ENCODE results near the gene LARGE1. TPM values are rescaled to one million over a fixed set of nuclear protein-coding genes. Genes with fewer than 3 reads are reported as not detected.

The LARGE1 gene
- total and polyA plus RNA-seq, 8 donors: 4.1 to 29.3 (median 13.7) TPM

DNA sequence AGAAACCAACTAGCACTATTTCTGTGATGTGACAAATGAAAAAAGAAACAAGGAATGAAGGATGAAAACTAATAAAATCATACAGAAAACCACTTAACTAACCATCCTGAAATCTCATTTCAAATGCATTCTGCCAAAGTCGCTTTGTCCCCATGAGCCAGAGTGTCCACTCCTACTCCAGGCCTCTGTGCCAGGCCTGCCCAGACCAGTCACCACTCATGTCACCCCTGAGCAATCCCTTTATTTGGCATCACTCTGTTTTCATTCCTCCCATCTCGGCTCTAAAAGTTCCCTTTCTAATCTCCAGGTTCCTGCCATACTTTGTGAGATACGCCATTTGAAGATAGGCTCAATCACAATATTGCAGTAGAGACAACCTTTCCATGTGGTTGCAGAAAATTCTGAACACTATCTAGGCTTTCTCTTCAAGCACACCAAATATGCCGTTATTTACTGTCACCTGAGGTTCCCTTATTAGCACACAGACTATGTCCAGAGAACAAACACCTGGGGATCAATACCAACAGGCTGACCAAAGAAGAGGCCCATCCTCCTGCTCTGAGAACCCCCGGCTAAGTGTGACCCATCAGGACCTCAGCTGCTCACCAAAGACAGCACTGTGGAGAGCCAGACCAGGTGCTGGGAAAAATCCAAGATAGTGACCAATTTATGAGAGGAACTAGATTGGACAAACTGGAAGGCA, 202.4 kb downstream of the LARGE1 start:
- no peak for FAIRE-seq
- no peaks in the 10 kb centered on the region for H3K27me3 ChIP-seq
- H3K27ac ChIP-seq: no peak overlapping the region
- DNase-seq: no peak
- no peak overlapping the region for H3K4me3 ChIP-seq
- TF ChIP-seq, protein P1, sequence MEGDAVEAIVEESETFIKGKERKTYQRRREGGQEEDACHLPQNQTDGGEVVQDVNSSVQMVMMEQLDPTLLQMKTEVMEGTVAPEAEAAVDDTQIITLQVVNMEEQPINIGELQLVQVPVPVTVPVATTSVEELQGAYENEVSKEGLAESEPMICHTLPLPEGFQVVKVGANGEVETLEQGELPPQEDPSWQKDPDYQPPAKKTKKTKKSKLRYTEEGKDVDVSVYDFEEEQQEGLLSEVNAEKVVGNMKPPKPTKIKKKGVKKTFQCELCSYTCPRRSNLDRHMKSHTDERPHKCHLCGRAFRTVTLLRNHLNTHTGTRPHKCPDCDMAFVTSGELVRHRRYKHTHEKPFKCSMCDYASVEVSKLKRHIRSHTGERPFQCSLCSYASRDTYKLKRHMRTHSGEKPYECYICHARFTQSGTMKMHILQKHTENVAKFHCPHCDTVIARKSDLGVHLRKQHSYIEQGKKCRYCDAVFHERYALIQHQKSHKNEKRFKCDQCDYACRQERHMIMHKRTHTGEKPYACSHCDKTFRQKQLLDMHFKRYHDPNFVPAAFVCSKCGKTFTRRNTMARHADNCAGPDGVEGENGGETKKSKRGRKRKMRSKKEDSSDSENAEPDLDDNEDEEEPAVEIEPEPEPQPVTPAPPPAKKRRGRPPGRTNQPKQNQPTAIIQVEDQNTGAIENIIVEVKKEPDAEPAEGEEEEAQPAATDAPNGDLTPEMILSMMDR (IDR thresholded peaks at IDR 0.05): no peak
- 78 to 79% methylated on average over 5 of the region's 5 CpGs for WGBS, 2 donors
- ATAC-seq: no peak
- intact Hi-C loops (cut with DNase I): no loop called here
- no peaks in the 10 kb centered on the region for H3K36me3 ChIP-seq
- H3K4me1 ChIP-seq: peaks cover 0 to 4% (median 4%) of the 10 kb centered on the region in 3 donors
- no peaks in the 10 kb centered on the region for H3K9me3 ChIP-seq

- Histone ChIP-seq H3K27ac (no peak overlapping the region), H3K4me1 (peaks cover 0 to 2% (median 0%) of the 10 kb centered on the region in 3 donors), H3K9me3 (no peaks in the 10 kb centered on the region), H3K27me3 (no peaks in the 10 kb centered on the region), H3K36me3 (no peaks in the 10 kb centered on the region), H3K4me3 (no peak overlapping the region)
- TF ChIP-seq, protein P1 (IDR thresholded peaks at IDR 0.05): no peak
- ATAC-seq (no peak), FAIRE-seq (no peak), DNase-seq (no peak)
- WGBS, 2 donors: 96 to 97% methylated on average over 9 of the region's 9 CpGs
- intact Hi-C loops (cut with DNase I): no loop called here
These were observed 204.9 kb downstream of the LARGE1 start for GRCh38 chr22:33715237-33715985.

DNA sequence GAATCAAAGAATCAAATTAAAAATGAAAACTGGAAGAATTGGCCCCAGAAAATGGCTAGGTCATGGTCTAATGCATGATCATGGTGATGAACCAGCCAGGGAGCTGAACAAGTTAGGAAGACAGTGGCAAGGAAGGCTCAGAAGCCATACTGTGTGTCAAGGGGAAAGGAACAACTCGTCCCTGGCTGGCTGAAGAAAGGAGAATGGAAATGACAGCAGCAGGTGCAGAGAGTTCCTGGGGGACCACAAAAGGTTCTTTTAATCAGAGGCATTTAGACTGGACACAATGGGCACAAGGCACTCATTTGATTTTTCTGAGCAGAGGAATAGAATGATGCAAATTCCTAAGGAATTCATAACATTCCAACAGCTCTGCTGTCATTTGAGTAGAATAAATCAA, 209.9 kb downstream of the LARGE1 start:
- Histone ChIP-seq H3K4me3 (no peak overlapping the region), H3K27ac (no peak overlapping the region), H3K36me3 (no peaks in the 10 kb centered on the region), H3K27me3 (no peaks in the 10 kb centered on the region), H3K9me3 (no peaks in the 10 kb centered on the region), H3K4me1 (no peaks in the 10 kb centered on the region)
- TF ChIP-seq, protein P1 (IDR thresholded peaks at IDR 0.05): no peak
- DNase-seq (no peak), ATAC-seq (no peak), FAIRE-seq (no peak)
- intact Hi-C loops (cut with DNase I): no loop called here
- 51 to 79% methylated on average over 1 of the region's 1 CpG for WGBS, 2 donors

GRCh38 chr22:33707581-33707980, 212.7 kb downstream of the LARGE1 start:
- H3K9me3 ChIP-seq: no peaks in the 10 kb centered on the region
- H3K4me3 ChIP-seq: no peak overlapping the region
- H3K4me1 ChIP-seq: no peaks in the 10 kb centered on the region
- DNase-seq: no peak
- no peak overlapping the region for H3K27ac ChIP-seq
- no peaks in the 10 kb centered on the region for H3K27me3 ChIP-seq
- ATAC-seq: no peak
- no peak for FAIRE-seq
- intact Hi-C loops (cut with DNase I): no loop called here
- 80 to 86% methylated on average over 3 of the region's 3 CpGs for WGBS, 2 donors
- TF ChIP-seq, protein P1 (IDR thresholded peaks at IDR 0.05): no peak
- no peaks in the 10 kb centered on the region for H3K36me3 ChIP-seq

GRCh38 chr22:33706100-33706499, 214.2 kb downstream of the LARGE1 start:
- intact Hi-C loops (cut with DNase I): no loop called here
- 84 to 89% methylated on average over 5 of the region's 5 CpGs for WGBS, 2 donors
- Histone ChIP-seq H3K27ac (no peak overlapping the region), H3K4me3 (no peak overlapping the region), H3K27me3 (no peaks in the 10 kb centered on the region), H3K4me1 (no peaks in the 10 kb centered on the region), H3K36me3 (no peaks in the 10 kb centered on the region), H3K9me3 (no peaks in the 10 kb centered on the region)
- ATAC-seq (no peak), FAIRE-seq (no peak), DNase-seq (no peak)
- TF ChIP-seq, protein P1 (IDR thresholded peaks at IDR 0.05): no peak
